Stomach (tissue), 4 donors: ENCODE measurements around the gene OSBPL6.

Experiments used
- POLR2A ChIP-seq, 4 donors: fragments of 450-650 bp; IDR thresholded peaks; one replicate each; pipeline ENCODE4 v1.6.1; 2016; ENCODE audit warnings: antibody characterized with exemption in 4 of 4, control low read depth in 2 of 4, mild to moderate bottlenecking in 1 of 4, moderate library complexity in 1 of 4
- POLR2AphosphoS5 ChIP-seq, 3 donors: sonication (generic); formaldehyde crosslinking; IDR thresholded peaks; one replicate each; pipeline ENCODE4 v1.6.1; 2016; ENCODE audit warnings: antibody characterized with exemption in 3 of 3
- TF ChIP-seq, protein P1 (sequence below), 7 experiments: fragments of 450-650 bp in 4 of 7; fragments of 200-600 bp in 3 of 7; sonication (generic) in 3 of 7; IDR thresholded peaks; one replicate each; pipeline ENCODE4 v1.5.1; 2016 to 2019; ENCODE audit warnings: antibody characterized with exemption in 7 of 7, control low read depth in 2 of 7, mild to moderate bottlenecking in 1 of 7

DNA sequence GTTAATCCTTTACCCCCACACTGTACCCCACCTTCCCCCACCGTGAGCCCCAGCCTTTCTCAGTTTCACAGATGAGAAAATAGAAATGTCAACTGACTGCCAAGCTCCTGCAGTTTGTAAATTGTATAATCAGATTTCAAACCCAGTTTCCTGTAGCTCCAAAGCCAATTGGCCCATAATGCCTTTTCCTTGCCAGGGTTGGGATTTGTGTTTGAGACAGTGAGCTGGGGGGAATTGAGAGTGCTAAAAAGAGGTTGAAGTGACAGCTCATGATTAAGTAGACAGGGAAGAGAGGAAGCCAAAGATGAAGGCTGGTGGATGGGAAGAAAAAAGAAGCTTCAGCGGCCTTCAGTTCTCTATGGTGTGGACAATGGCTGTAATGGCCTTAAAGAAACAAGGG is 10.7 kb downstream of the OSBPL6 start:
- TF ChIP-seq POLR2A (IDR thresholded peaks at IDR 0.05) (no peak), POLR2AphosphoS5 (IDR thresholded peaks at IDR 0.05) (no peak)
- TF ChIP-seq, protein P1, sequence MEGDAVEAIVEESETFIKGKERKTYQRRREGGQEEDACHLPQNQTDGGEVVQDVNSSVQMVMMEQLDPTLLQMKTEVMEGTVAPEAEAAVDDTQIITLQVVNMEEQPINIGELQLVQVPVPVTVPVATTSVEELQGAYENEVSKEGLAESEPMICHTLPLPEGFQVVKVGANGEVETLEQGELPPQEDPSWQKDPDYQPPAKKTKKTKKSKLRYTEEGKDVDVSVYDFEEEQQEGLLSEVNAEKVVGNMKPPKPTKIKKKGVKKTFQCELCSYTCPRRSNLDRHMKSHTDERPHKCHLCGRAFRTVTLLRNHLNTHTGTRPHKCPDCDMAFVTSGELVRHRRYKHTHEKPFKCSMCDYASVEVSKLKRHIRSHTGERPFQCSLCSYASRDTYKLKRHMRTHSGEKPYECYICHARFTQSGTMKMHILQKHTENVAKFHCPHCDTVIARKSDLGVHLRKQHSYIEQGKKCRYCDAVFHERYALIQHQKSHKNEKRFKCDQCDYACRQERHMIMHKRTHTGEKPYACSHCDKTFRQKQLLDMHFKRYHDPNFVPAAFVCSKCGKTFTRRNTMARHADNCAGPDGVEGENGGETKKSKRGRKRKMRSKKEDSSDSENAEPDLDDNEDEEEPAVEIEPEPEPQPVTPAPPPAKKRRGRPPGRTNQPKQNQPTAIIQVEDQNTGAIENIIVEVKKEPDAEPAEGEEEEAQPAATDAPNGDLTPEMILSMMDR (IDR thresholded peaks at IDR 0.05): no peak
